H1 (cell line): Measurements from ENCODE around the gene CCDC93. TPM values are rescaled to one million over a fixed set of nuclear protein-coding genes. Genes with fewer than 3 reads are reported as not detected.

Source experiments
- ATF3 ChIP-seq: IDR thresholded peaks from 2 replicates; pipeline ENCODE4 v1.6.1; 2011; ENCODE audit warnings: low read depth, mild to moderate bottlenecking, low read length; ENCODE audit not compliant: insufficient read depth
- CHD1 ChIP-seq: IDR thresholded peaks from 2 replicates; pipeline ENCODE4 v1.6.1; 2012; ENCODE audit warnings: low read depth, low read length, improper control_type of control experiment
- CHD7 ChIP-seq: fragments of 300-600 bp; sonication (generic); IDR thresholded peaks from 2 replicates; pipeline ENCODE4 v1.7.1; 2012; ENCODE audit warnings: low read length, moderate library complexity, mild to moderate bottlenecking, inconsistent platforms; ENCODE audit not compliant: insufficient replicate concordance
- CREB1 ChIP-seq: IDR thresholded peaks from 2 replicates; pipeline ENCODE4 v1.6.1; 2012; ENCODE audit warnings: inconsistent platforms
- FOSL1 ChIP-seq: IDR thresholded peaks from 2 replicates; pipeline ENCODE4 v1.6.1; 2011; ENCODE audit warnings: mild to moderate bottlenecking, low read depth, low read length, moderate library complexity; ENCODE audit not compliant: insufficient read depth
- KDM4A ChIP-seq: IDR thresholded peaks from one replicate; pipeline ENCODE4 v1.7.1; 2012; ENCODE audit warnings: low read depth, mild to moderate bottlenecking, moderate library complexity, low read length, inconsistent platforms; ENCODE audit not compliant: severe bottlenecking
- NRF1 ChIP-seq: IDR thresholded peaks from 2 replicates; pipeline ENCODE4 v1.6.1; 2011; ENCODE audit warnings: mild to moderate bottlenecking, low read depth, low read length, improper control_type of control experiment
- USF2 ChIP-seq: IDR thresholded peaks from 2 replicates; pipeline ENCODE4 v1.6.1; 2011; ENCODE audit warnings: low read length, improper control_type of control experiment
- polyA plus RNA-seq, 7 experiments: library from polyadenylated mRNA; depleted of rRNA in 3 of 7; stranded (reverse) in 5 of 7; unstranded in 2 of 7; fragments of >200 nt in 5 of 7; fragments of 200-250 nt in 2 of 7; gene quantifications; 1 replicate in 5 of 7; 2 replicates in 1 of 7; 4 replicates in 1 of 7; pipeline versions ENCODE4 v1.2.1 to v1.2.3, GENCODE V29; 2011 to 2013; ENCODE audit warnings: missing spikeins in 2 of 7, mixed read lengths in 2 of 7
- total RNA-seq: library from RNA; stranded (reverse); fragmentation: NEBNext Ultra II Directional; extraction: Animal tissue kit (Norgen Biotek cat#: 25700); gene quantifications from 2 replicates; pipeline ENCODE4 v1.2.1, GENCODE V29; 2021
- TF ChIP-seq, protein P1 (sequence below): IDR thresholded peaks from 2 replicates; pipeline ENCODE4 v1.6.1; 2012; ENCODE audit warnings: inconsistent platforms

The CCDC93 gene
- total and polyA plus RNA-seq, 2 of the 8 experiments (the other 6 are each of a cell fraction or from before 2014, with no cell fraction given): 5.5 to 18.0 TPM

GRCh38 chr2:118003396-118003824 lies 10.5 kb downstream of the CCDC93 start (continued):
- no peak for TF ChIP-seq CHD7
- TF ChIP-seq, protein P1, sequence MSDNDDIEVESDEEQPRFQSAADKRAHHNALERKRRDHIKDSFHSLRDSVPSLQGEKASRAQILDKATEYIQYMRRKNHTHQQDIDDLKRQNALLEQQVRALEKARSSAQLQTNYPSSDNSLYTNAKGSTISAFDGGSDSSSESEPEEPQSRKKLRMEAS: peak; percentile 45; the same call in 1 of the 2 replicates
- no peak for TF ChIP-seq KDM4A
- TF ChIP-seq USF2: peak; percentile 92
- no peak for TF ChIP-seq CHD1
- TF ChIP-seq NRF1: no peak
- no peak for TF ChIP-seq FOSL1
- no peak for TF ChIP-seq CREB1
- TF ChIP-seq ATF3: peak; percentile 92
